NCI-H2029 (cell line): ENCODE measurements around the gene TTC28.
"Not testable (repeated sequence)": the region's sequence is repeated elsewhere in the genome, so short reads cannot be mapped to it uniquely, and the experiment has no call there.

Experiments
- DNase-seq: peaks from one replicate; lab custom pipeline; 2025; lab: John Stamatoyannopoulos, UW

Gene TTC28

DNA sequence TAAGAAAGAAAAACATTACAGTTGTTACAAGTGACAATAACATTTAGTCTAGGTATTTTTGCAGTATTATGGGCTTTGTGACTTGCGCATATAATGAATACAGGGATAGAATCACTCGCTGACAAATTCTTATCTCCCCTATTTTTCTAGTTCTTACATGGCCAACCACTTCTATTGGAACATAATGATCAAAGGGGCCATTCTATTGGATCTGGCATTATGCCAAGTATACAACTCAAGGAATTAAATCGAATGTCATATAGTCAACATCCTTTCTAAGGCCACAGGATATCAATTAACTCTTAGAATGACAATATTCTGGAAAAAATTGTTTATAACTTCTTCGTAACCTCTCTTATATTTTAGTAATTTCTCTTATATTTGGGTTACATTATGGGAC, 272.0 kb downstream of the TTC28 start:
- no peak for DNase-seq

DNA sequence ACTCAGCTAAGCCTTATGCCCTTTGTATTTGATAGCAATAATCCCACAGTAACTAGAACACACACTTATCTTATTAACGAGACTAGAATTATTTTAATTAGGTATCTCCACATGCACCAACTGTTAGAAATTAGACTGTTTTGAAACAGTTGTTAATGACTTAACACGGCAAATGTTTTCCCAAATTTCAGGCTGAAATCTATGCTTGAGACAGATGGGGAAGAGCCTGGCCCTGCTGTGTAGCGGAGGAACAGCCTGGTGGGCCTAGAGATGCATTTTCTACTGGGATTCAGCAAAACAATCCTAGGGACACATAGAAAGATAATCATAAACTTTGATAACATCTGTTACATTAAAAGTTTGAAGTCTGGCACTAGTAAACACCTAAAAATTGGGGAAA, 273.4 kb downstream of the TTC28 start:
- no peak for DNase-seq

DNA sequence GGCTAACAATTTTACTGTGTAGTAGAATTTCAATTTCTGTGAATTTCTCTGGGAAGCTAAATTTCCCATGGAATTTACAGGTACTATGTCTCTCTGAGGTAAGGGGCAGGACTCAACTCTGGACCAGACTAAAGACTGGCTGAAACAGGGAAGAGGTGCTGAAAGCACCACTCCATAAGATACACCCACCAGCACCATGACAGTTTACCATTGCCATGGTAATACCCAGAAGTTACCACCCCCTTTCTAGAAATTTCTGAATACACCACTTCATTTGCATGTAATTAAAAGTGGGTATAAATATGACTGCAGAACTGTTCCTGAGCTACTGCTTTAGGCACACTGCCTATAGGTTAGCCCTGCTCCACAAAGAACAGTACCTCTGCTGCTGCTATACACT, 274.1 kb downstream of the TTC28 start:
- no peak for DNase-seq

DNA sequence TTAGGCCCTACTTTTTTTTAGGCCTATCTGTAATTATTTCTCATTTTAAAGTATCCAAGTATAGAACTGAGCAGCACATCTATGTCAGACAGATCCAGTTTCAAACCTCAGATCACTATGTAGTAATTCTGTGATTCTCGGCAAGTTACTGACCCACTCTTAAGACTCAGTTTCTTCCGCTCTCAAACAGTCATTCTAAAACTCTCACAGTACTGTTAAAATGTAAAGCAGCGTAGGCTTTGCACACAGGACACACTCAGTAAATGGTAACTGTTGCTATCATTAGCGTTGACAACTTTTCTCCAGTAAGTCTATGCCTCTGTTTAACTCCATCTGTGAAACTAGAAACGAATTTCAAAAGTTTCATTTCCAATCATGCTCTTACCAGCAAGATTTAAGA, 277.1 kb downstream of the TTC28 start:
- no peak for DNase-seq

DNA sequence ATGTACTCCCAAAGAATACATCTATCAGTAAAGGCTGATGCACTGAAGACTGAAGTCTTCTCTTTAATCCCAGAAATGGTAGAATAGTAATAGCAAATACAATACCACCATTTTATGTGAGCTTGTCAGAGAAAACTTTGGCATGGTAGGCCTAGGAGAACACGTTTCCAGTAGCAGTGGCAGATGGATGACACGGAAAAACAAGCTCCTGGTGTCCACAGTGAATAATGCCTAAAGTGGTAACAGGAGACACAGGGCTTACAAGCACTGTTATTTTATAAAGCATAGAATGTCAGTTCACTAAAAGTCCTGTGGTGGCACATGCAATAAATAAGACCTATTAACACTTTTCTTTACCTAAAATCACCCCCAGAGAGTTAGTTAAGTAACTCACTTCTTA, 277.6 kb downstream of the TTC28 start:
- no peak for DNase-seq

DNA sequence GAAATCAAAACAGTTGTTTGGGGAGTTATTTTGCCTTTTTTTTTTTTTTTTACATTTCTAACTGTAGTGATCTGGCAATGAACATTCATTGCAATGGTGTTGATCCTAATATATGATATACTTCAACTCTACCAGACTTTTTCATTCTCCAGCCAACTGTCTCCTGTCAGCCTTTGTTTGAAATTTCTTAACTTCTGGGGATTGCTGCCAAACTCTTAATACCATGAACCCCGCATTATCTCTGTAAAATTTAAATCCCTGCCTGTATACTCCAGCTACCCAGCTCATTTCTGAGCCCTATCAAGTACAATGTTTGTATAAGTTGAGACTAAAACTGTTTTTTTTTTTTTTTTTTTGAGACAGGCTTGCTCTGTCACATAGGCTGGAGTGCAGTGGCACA, 280.7 kb downstream of the TTC28 start:
- DNase-seq: no peak

DNA sequence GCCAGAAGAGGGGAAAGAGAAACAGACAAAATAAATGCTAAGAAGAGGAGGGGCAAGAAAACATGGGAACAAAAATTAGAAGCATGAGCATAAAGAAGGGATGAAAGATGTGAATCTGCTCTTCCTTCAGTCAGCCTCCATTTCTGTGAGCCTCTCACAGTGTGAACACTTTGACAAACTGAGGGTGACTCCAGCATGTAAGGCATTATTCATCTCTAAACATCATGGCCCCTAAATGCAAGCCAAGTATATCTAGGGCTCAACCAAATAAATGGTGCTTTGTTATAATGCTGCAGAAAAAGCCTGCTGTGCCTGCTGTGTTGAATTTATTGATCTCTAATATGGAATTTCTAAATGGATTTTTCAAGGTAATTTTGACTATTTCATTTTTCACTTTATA, 281.3 kb downstream of the TTC28 start:
- DNase-seq: no peak

DNA sequence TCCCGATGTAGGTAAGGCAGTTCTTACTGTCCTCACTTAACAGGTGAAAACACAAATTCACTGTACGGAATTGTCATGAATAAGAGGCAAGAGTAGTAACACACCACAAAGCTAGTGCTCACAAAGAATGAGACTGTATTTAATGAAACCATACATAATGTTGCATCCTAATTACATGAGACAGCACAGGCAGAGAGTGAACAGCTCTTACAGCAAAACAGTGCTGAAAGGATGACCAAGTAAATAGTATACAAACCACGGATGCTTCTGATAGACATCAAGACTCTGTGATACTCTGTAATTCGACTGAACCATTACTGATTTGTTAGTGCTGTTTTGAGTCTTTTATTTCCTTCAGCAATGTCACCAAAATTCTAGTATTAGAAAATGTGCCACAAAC, 282.3 kb downstream of the TTC28 start:
- DNase-seq: no peak

DNA sequence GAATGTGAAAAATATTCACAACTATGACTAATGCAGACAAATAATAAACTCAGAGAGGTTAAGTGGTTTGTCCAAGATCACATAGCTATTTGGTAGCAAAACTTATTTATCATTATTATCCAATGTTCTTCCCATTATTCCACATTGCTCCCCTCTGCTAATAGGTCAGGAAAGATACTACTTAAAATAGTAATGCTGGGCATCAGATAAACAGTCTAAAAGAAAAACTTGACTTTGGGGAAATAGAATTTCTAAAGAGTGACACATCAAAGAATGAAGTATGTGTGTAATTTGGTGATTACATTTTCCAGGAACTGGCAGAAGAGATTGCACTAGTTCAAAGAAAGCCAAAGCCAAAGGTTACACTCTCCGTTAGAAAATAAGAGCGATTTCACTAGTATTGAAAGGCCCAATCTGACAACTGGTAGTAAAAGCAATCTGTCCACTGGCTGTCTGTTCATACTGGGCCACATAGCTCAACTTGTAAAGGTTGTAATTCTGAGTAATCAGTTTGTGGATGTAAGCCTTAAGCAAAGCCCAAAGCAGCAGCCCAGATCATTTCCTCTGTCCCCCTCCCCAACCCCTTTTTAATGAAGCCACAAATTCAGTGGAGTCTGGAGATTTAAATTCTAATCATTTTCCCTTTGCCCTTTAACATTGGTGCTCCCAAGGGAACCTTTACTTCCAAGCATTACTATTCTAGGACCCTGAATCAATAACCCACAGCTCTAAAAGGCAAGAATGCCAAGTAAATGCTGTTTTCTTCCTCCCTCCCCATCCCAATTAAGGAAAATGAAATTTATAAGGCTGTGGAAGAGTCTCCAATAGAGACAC, 283.5 kb downstream of the TTC28 start:
- DNase-seq: no peak

DNA sequence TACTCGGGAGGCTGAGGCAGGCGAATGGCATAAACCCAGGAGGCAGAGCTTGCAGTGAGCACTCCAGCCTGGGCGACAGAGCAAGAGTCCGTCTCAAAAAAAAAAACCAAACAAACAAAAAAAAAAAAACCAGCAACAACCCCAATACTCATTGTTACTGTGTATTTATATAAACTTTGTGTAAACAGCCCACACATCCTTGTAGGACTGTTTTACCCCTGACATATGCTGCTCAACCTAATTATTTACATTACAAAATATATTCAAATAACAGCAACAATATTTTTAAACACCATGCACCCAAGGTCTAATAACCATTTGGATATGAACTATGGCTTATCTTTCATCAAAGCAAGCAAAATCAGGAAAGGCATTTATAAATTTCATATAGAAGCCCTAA, 284.1 kb downstream of the TTC28 start:
- no peak for DNase-seq

DNA sequence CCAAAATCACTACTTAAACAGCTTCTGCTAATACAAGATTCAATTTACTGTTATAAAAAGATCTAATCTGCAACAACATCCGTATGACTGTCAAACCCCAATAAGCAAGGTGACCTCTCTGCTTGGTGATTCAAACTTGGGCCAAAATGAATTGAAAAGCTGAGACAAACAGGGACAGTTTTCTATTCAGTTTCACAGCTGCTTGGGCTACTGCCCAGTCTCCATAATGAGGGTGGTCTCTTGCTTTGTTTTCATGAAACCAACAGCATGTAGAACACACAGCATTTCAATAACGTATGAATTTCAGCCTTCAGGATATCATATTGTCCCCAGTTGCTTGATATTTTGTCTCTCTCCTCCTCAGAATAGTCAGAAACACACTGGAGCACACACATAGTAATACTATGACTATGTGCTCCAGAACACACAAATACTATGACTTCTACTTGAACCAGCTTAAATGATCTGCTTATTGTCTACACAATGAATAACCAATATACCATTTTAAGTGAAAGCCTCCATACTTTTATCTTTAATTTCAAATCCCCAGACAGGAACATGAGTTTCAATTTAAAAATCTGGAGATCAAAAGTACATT, 285.0 kb downstream of the TTC28 start:
- no peak for DNase-seq

DNA sequence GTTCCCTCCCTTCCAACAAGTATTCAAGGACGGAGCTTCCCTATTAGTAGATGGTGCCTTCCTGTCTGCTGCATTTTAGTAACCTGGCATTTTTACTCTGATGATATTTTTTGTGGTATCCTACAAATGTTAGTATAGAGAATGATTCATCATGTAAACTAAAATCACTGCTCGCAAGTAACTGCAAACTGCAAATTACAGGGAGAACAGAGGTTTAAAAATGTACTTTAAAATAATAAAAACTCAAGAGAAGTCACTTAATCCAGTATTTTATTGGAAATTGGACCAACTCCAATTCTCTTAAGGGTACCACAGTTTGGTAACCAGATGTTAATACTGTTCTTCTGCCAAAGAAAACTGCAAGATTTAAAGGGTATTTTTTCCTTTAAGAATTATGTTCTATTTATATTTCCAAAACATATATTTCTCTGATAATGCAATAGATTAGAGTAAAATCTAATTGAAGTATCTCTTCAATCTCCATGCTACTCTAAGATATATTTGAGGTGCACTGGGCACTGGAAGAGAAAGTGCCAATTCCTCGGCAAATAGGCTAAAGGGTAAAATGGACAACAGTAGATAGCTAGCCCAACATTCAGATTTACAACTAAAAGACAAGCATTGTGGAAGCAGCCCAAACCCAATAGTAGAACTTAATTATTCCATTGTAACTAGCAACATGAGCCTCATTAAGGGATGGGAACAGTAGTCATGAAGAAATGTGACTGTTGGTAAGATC, 298.0 kb downstream of the TTC28 start:
- DNase-seq: no peak

DNA sequence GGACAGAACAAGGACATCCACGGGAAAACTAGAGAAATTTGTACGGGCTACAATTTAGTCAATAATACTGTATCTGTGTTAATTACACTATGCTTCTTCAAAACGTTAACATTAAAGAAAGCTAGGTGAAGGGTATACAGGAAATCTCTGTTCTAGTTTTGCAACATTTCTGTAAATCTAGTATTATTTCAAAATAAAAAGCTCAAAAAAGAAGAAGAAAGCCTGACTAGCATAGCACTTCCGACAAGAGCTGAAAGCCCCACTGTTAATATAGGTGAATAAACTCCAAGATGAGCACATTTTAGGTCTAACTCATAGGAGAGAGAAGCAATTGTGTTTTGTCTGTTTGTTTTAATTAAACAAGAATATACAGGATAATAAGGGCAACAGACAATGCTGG, 299.7 kb downstream of the TTC28 start:
- no peak for DNase-seq

DNA sequence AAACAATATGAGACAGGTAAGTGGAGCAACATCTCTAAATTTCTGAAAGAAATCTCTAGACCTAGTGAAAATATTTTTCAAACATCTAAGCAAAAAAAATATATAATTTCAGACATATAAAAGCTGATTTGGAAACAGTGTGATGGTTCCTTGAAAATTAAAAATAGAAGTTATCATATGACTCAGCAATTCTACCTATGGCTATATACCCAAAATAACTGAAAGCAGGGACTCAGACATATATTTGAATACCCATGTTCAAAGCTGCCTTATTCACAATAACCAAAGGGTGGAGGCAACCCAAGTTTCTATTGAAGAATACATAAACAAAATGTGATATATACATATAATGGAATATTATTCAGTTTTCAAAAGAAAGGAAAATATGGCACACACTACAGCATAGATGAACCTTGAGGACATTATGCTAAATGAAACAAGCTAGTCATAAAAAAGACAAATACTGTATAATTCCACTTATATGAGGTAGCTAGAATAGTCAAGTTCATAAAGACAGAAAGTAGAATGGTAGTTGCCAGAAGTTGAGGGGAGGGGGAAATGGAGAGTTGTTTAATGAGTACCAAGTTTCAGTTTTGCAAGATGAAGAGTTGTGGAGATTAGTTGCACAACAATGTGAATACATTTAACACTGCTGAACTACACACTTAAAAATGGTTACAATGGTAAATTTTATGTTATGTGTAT, 300.4 kb downstream of the TTC28 start:
- DNase-seq: no peak

DNA sequence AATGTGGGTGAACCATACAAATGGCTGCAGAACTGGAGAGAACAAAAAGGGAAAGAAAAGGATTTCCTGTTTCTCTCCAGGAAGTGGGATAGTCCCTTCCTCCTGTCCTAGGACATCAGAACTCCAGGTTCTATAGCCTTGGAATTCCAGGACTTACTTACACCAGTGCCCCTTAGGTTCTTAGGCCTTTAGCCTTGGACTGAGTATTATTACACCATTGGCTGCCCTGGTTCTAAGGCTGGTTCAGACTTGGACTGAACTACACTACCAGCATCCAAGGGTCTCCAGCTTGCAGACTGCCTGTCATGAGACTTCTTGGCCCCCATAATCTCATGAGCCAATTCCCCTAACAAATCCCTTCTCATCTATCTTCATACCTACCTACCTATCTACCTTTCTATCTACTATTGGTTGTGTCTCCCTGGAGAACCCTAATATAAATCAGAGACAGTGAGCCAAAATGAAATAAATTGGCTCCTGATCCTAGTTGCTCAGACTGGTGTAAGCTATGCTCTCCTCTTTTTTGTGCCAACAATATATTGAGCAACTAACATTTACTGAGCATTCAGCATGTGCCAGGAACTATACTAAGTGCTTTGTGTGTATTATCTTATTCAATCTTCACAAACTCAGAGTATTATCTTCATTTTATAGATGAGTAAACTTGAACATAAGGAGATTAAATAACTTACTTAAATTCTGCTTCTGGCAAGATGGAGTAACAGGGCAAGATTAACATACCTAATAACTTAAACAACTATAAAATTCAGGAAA, 303.7 kb downstream of the TTC28 start:
- DNase-seq: no peak

DNA sequence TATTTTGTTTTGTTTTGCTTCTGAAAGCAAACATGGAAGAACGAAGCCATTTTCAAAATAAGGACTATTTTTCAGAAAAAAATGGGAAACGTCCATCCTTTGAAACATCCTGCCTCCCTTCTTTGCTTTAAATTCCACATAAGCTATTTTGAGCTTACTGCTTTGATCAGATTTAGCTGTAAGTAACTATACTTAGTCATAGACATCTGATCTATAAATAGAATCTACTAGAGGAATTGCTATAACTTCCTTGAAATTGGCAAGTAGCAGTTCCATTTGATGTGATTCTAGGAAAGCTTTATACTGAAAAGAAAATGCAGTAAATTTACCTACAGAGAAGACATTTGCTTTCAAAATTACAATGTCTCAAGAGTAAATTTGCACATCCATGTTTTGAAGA, 305.8 kb downstream of the TTC28 start:
- no peak for DNase-seq

DNA sequence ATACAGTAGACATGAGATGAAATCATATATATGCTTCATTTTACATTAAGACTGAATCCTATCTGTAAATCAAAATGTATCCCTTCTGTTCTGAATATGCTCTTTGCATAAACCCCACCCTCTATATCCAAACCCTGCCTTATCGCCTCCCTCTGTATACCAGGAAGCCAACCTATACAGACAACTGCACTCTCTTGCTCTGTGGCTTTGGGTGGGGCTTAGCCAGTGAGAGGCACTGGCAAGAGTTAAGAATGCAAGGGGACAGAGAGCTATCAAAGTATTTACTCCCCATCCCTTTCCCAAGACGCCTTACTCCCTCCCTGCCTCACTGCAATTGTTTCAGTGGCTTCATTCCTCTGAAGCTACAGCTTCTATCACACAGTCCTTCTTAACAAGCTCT, 309.8 kb downstream of the TTC28 start:
- DNase-seq: no peak

DNA sequence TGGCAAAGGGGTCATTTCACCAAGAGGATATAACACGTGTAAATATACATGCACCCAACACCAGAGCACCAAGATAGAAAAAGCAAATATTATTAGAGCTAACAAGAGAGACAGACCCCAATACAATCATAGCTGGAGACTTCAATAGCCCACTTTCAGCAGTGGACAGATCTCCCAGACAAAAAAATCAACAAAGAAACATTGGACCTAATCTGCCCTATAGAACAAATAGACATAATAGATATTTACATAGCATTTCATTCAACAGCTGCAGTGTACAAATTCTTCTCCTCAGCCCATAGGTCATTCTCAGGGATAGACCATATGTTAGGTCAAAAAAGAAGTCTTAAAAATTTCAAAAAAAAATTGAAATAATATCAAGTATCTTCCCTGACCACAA, 312.8 kb downstream of the TTC28 start:
- DNase-seq: no peak

DNA sequence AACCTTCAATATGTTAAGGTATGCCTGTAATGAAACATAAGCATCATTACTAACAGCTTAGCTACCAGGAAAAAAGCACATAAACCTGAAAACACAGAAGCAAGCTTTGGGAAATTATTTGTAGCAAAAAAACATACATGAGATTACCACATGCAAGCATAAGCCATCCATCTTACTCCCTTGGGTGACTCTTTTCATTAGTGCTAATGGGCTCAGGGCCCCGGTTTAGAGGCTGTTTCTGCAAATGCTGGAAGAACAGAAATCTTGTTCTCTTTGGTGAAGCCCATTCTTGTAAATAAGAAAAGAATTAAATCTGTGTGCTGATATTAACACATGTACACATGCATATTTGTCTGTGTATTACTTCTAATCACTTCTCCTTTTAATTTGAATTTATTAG, 314.3 kb downstream of the TTC28 start:
- DNase-seq: no peak

DNA sequence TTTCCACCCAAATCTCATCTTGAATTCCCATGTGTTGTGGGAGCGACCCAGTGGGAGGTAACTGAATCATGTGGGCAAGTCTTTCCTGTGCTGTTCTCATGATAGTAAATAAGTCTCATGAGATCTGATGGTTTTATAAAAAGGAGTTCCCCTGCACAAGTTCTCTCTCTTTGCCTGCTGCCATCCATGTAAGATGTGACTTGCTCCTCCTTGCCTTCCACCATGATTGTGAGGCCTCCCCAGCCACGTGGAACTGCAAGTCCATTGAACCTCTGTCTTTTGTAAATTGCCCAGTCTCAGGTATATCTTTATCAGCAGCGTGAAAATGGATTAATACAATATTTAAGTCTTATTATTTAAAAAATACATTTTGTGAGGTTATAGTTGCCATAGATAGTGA, 315.5 kb downstream of the TTC28 start:
- DNase-seq: not testable (repeated sequence)

DNA sequence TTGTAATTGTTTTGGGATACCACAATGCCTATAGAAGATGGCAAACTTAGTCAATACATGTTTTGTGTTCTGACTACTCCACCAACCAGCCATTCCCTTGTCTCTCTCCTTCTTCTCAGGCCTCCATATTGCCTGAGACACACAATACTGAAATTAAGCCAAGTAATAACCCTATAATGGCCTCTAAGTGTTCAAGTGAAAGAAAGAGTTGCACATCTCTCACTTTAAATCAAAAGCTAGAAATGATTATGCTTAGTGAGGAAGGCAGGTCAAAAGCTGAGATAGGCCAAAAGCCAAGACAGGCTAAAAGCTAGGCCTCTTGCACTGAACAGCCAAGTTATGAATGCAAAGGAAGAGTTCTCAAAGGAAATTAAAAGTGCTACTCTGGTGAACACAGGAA, 318.7 kb downstream of the TTC28 start:
- DNase-seq: no peak

DNA sequence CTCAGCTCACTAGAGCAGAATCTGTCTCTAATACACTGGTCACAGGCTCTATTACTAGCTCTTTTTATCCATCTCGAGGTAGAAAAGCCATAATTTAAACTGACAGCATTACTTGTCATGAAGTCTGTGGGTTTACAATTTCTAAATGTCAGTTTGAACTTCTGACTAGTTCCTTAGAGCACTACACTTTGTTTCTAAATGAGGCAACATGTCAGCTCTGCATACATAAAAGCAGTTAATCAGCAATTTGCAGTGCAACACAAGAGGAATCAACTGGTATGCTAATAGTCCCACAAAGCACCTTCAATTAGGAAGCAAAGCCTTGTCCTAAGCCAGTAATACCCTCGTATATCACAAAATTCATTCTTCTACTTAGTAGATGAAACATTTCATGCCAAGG, 321.3 kb downstream of the TTC28 start:
- no peak for DNase-seq
